Cardiac septum (tissue), 1 donor: Measurements from ENCODE around the gene CDC20. TPM values are rescaled to one million over a fixed set of nuclear protein-coding genes. Genes with fewer than 3 reads are reported as not detected.

Source experiments
- DNase-seq: peaks from one replicate; pipeline ENCODE4 v3.0.0-alpha.2; 2020; ENCODE audit warnings: low spot score
- intact Hi-C: fragments of 100-400 bp; cut with DNase I; formaldehyde crosslinking; loops from one replicate; pipeline ENCODE4 v1.14.0; 2022
- long read RNA-seq: library from polyadenylated mRNA; unstranded; transcript quantifications from one replicate; pipeline ENCODE4 v2.0.0, GENCODE V29; 2021
- total RNA-seq: library from RNA; stranded (reverse); fragmentation: NEBNext Ultra II Directional; extraction: Animal tissue kit (Norgen Biotek cat#: 25700); gene quantifications from one replicate; pipeline ENCODE4 v1.2.1, GENCODE V29; 2021
- donor health status: DM: no; HTN: no; CAD: no.

Gene CDC20
- 0.78 TPM for total RNA-seq
- long read RNA-seq, partial matches to known transcripts = 0 of 1 reads
- long read RNA-seq, other reads (novel, unspliced or antisense) = 0 of 1 reads

DNA sequence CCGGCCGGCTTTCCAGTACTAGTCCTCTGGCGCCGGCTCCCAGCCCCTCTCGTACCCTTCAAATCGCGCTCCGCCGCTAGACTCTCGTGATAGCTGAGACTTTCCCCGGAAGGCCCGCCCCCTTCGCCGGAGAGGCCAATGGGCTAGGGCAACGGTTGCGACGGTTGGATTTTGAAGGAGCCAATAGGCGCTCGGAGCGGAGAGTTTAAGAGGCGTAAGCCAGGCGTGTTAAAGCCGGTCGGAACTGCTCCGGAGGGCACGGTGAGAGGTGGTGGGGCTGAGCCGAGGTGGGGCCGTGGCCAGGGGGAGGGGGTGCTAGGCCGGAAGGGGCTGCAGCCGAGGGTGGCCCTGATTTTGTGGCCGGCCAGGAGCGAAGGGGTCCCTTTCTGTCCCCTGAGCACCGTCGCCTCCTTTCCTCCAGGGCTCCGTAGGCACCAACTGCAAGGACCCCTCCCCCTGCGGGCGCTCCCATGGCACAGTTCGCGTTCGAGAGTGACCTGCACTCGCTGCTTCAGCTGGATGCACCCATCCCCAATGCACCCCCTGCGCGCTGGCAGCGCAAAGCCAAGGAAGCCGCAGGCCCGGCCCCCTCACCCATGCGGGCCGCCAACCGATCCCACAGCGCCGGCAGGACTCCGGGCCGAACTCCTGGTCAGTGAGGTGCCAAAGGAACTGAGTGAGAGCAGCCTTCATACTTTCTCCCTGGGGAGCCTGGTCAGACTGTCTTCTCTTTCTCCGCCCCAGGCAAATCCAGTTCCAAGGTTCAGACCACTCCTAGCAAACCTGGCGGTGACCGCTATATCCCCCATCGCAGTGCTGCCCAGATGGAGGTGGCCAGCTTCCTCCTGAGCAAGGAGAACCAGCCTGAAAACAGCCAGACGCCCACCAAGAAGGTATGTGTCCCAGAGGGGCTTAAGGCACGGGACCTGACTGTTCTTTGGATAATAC, at the start of gene CDC20:
TSS of gene CDC20 (plus strand) at position 236 of the 948 bp plus-strand sequence. CDS start at position 471, 235 bp downstream.
- intact Hi-C loops = loop anchor here (5.0 kb wide), 1 partner anchor 122 kb away; no protein-coding TSS in a partner anchor
- DNase-seq = peak; percentile 99

DNA sequence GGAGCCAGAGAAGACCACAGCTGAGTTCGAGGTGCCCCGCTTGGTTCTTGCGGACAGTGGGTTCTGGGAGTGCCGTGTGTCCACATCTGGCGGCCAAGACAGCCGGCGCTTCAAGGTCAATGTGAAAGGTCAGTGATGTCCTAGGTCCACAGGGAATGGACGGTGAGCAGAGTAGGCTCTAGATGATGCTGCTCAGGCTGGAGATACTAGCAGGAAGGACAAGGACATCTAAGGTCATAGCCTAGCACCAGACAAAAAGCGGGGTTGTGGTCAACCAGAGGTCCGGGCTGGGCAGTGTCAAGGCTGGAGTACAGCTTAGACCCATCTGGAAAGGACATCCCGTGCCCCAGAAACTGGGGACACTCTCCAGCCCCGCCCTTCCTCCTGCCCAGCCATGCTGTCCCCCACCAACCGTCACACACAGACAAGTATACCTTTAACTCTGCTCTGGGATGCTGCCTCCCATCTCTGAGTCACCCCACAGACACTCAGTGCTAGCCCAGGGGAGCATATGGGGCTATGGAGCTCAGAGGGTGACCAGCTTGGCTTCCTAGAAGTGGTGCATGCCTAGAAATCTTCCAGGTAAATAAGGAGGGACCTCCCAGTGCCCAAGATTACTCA, 49.3 kb upstream of the CDC20 start:
- intact Hi-C loops = no loop called here
- DNase-seq = no peak

DNA sequence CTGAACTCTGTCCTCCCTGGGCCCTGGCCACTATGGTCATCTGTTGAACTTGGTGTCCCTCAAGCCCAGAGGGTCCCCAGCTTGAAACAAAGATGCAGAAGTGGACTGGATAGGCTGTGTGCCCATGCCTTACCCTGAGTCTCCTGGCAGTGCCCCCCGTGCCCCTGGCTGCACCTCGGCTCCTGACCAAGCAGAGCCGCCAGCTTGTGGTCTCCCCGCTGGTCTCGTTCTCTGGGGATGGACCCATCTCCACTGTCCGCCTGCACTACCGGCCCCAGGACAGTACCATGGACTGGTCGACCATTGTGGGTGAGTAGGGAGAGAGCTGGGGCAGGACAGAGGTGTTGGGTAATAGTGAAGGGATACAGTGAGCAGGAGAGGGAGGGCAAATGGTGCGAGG, 47.3 kb upstream of the CDC20 start:
- no peak for DNase-seq
- intact Hi-C loops = no loop called here

DNA sequence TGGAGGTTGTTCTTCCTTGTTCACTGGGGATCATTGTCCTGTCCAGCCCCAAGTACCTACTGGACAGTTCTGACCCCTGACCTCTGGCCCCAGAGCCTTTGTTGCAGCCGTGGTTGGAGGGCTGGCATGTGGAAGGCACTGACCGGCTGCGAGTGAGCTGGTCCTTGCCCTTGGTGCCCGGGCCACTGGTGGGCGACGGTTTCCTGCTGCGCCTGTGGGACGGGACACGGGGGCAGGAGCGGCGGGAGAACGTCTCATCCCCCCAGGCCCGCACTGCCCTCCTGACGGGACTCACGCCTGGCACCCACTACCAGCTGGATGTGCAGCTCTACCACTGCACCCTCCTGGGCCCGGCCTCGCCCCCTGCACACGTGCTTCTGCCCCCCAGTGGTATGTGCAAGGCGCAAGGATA, 46.6 kb upstream of the CDC20 start:
- intact Hi-C loops = no loop called here
- no peak for DNase-seq

DNA sequence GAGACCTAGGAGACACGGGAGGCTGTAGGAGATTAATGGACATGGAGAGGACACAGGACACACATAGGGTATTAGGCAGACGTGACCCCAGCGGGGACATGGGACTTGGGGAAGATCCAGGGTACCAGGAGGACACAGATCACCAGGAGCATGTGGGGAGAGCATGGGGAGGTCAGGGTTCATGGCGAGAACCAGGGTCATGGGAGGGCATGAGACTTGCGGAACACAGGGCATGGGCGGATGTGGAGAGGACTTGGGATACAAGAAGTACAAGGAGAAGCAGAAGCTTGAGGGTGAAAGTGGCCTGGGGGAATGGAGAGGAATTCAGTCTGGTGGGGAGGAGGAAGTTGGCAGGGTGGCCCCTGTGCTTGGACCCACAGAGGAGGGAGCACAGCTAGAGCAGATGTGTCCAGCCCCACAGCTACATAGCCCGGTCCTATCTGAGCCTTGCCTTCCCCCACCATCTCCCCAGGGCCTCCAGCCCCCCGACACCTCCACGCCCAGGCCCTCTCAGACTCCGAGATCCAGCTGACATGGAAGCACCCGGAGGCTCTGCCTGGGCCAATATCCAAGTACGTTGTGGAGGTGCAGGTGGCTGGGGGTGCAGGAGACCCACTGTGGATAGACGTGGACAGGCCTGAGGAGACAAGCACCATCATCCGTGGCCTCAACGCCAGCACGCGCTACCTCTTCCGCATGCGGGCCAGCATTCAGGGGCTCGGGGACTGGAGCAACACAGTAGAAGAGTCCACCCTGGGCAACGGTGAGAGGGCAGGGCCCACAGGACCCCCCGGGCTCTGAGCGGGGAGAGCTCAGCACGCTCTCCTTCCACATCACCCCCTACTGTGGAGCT, 45.9 kb upstream of the CDC20 start:
- no peak for DNase-seq
- intact Hi-C loops = no loop called here

DNA sequence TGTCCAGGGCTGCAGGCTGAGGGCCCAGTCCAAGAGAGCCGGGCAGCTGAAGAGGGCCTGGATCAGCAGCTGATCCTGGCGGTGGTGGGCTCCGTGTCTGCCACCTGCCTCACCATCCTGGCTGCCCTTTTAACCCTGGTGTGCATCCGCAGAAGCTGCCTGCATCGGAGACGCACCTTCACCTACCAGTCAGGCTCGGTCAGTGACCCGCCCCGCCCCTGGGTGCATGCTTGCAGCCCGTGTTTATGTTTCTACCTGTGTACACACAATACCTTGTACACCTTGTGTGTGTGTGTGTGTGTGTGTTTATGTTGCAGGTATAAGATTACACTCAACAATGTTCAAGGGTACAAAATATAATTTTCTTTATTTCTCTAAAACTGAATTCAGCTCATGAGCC, 45.0 kb upstream of the CDC20 start:
- intact Hi-C loops = no loop called here
- no peak for DNase-seq

DNA sequence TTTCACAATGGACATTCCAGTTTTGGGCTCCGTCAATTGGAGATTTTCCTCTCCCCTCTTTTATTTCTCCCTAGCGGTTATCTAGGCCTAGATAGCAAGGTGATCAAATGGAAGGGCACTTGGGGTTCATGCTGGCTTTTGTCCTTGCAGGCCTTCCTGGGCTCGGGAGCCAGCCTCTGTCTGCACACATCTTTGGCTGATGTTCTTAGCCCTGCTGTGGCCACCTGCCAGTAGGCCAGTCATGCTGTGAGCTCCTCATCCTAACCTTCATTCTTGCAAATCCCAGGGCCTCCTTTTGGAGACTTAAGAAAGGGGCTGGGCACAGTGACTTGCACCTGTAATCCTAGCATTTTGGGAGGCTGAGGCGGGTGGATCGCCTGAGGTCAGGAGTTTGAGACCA, 44.5 kb upstream of the CDC20 start:
- DNase-seq = no peak
- intact Hi-C loops = no loop called here

DNA sequence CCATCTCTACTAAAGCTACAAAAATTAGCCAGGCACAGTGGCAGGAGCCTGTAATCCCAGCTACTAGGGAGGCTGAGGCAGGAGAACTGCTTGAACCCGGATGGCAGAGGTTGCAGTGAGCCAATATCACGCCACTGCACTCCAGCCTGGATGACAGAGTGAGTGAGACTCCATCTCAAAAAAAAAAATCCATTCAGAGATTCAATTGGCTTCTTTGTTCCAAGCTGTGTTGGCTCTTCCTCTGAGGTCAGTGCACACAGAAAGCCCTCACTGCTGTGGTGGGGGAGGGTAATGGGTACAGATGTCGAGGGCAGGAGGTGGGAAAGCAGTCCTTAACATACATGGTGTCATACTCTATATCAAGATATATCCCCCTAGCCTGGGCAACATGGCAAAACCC, 43.3 kb upstream of the CDC20 start:
- intact Hi-C loops = no loop called here
- DNase-seq = no peak

DNA sequence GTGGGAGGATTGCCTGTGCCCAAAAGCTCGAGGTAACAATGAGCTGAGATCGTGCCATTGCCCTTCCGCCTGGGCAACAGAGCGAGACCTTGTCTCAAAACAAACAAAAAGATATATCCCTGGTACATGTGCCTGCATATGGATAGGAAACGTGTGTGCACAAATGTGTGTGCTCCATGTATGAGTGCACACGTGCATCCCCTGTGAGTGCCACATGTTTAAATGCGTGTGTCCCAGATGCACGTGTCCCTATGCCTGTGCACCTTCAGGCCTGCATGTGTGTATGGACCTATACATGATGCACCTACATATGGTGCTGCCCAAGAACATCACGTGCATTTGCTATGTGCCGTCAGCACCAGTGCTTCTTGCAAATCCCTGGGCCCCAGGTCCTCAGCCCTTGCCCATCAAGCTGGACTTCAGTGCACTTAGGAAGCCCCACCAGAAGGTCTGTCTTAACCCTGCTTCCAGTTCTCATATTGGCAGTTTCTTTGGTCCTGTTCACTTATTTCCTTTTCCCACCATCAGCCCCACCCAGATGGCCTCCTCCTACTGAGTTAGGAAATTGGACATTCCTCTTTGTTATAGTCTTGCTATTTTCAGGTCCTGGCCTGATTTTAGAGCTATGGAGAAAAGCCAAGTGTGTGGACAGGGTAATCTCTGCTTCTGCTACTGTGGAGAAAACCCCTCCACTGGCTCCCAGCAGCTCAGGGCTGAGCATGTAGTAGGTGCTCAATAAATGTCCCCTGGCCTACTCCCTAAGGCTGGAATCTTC, 42.6 kb upstream of the CDC20 start:
- DNase-seq = peak; percentile 49
- intact Hi-C loops = no loop called here

DNA sequence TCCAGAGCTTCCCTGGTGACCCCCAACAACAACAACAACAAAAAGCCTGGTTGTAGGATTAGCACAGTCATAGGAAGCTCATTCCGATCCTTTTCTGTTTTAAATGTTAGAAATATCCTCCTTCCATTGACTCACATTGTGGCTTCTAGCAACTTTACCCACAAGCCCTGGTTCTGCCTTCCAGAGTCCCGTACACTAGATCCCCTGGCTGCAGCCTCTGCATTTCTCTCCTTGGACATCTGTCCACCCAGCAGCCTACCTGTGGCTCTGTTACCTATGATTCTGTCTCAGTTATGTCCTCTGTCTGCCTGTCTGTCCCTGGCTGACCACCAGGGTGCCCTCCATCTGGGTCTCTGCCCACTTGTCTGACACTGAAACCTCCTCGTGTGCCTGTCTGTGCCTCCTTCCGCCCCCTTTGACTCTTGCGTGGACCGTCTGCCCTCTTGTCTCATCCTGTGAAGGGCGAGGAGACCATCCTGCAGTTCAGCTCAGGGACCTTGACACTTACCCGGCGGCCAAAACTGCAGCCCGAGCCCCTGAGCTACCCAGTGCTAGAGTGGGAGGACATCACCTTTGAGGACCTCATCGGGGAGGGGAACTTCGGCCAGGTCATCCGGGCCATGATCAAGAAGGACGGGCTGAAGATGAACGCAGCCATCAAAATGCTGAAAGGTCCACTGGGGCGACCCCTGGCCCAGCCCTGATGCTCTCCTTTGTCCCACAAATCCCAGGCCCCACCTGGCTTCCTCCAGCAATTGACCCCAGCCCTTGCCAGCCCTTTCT, 41.9 kb upstream of the CDC20 start:
- intact Hi-C loops = no loop called here
- DNase-seq = peak; percentile 36

DNA sequence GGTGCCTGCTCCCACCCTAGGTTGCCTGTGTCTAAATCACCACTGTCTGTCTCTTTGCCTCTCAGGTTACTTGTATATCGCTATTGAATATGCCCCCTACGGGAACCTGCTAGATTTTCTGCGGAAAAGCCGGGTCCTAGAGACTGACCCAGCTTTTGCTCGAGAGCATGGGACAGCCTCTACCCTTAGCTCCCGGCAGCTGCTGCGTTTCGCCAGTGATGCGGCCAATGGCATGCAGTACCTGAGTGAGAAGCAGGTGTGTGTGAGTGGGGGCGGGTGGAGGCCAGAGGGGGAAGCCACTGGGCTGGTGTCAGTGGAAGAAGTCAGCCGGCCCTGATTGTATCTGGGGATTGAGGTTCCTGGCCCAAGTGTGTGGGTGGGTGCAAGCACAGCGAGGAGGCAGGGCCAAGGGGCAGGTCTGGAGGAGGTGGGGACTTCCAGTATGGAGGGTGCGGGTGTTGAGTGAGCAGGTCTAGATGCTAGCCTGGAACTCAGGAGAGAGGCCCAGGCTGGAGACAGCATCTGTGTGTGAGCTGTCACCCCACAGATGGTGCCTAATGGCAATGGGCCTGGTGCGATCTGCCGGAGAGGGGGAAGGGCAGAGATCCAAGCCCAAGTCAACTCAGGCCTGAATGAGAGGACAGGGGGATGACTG, 40.8 kb upstream of the CDC20 start:
- intact Hi-C loops = no loop called here

DNA sequence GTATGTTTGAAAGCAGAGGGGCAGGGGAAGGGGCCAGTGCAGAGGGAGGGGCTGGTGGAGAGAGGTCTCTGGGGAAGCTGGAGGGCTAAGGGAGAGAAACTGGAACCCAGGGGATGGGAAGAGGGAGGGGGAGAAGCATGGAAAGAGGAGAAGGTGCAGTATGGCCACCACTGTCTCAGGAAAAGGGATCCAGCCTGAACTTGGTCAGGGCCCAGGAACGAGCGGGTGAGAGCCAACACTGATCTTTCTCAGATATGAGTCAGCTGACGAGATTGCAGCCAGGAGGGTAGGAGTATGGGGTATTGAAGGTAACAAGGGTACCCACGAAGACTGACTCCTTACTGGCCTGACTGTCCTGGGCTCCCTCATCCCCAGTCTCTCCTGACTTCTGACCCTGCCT, 40.0 kb upstream of the CDC20 start:
- intact Hi-C loops = no loop called here
- DNase-seq = peak; percentile 66

More for the DNA sequence above, 40.8 kb upstream of the CDC20 start:
- DNase-seq = peak; percentile 67

DNA sequence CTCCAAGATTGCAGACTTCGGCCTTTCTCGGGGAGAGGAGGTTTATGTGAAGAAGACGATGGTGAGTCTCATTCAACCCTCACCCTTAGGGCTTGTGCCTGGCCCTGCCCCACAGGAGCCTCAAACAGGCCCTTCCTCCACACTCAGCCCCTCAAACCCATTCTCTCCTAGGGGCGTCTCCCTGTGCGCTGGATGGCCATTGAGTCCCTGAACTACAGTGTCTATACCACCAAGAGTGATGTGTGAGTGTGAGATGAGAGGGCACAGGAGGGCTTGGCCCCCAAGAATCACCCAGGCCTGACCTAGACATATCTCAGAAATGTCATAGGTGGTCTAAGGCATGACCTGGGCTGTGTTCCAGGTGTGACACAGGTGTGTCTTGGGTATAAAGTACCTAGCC, 39.5 kb upstream of the CDC20 start:
- no peak for DNase-seq
- intact Hi-C loops = no loop called here

DNA sequence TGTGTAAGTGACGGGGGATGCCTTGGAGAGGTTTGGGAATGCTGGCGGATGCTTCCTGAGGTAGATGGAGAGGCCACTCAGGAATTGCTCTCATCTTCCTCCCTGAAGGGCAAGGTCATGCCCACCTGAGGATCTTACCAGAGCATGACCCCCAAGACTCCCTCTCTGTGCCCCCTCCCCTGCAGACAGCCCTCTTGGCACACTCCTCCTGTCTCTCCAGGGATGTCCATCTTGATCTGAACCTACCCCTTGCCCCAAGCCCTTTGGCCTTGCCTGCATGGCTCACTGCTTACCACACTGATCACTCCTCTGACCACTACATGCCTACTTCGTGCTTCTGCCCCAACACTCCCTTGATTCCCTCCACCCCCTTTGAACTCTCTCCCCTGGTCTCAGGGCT, 39.0 kb upstream of the CDC20 start:
- peak; percentile 66 for DNase-seq

DNA sequence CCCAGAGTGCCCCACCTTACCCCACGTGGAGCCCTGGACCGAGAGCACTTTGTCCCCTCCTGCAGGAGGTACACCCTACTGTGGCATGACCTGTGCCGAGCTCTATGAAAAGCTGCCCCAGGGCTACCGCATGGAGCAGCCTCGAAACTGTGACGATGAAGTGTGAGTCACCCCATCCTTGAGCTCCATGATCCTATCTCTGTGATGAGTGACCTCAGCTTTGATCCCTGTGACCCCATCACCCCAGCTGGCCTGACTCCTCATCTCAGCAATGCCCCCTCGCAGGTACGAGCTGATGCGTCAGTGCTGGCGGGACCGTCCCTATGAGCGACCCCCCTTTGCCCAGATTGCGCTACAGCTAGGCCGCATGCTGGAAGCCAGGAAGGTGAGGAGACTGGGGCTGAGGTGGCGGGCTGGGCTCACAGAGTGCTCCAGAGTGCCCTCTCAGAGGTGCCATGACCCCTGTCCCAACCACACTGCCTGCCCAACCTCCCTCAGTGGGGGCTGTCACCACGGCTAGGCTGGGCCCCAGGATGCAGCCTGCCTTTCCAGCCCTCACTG, 37.4 kb upstream of the CDC20 start:
- intact Hi-C loops = no loop called here
- peak; percentile 55 for DNase-seq

More for the DNA sequence above, 39.0 kb upstream of the CDC20 start:
- intact Hi-C loops = no loop called here

DNA sequence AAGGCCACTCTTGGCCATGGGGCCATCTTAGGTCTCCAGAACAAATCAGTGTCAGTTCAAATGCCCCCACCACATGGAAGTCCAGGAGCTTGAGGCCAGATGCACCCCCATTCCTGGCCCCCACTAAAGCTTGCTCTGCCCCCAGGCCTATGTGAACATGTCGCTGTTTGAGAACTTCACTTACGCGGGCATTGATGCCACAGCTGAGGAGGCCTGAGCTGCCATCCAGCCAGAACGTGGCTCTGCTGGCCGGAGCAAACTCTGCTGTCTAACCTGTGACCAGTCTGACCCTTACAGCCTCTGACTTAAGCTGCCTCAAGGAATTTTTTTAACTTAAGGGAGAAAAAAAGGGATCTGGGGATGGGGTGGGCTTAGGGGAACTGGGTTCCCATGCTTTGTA, 36.3 kb upstream of the CDC20 start:
- peak; percentile 20 for DNase-seq
- intact Hi-C loops = no loop called here

DNA sequence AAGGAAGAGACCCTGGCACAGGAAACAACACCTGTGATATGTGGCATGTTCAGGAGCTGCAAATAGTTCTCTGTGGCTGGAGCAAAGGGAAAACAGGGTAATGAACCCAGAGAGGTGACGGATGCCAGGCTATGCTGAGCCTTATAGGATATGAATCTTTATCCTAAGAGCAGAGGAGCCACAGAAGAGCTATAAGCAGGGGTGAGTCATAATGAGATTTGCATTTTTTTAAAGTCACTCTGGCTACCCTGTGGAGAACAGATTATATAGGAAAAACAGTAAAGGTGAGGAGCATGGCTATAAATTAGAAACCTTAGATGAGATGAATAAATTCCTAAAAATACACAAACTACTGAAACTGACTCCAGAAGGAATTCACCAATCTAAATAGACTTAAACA, 34.0 kb upstream of the CDC20 start:
- DNase-seq = no peak
- intact Hi-C loops = loop anchor here (1.0 kb wide), 1 partner anchor 21 kb away; no protein-coding TSS in a partner anchor
